RWPE2 (cell line): ENCODE data around the gene NUBPL.

ENCODE experiments used
- ATAC-seq: fragments of 200-7000 bp; cut with Tn5 transposase; 3 replicates; pipeline ENCODE4 v1.9.1; 2021; ENCODE audit warnings: low read depth
- DNase-seq: peaks from one replicate; pipeline ENCODE4 v3.0.0-alpha.2; 2020; ENCODE audit warnings: low spot score
- H3K27ac ChIP-seq: fragments of 450-650 bp; 2 replicates; pipeline ENCODE4 v1.5.1; 2017; ENCODE audit warnings: mild to moderate bottlenecking; ENCODE audit not compliant: poor library complexity, severe bottlenecking
- H3K27me3 ChIP-seq: fragments of 250-450 bp; sonication (Bioruptor Pico); 2 replicates; pipeline ENCODE4 v1.5.1; 2021; ENCODE audit warnings: mild to moderate bottlenecking, moderate library complexity; ENCODE audit not compliant: insufficient read depth, poor library complexity, severe bottlenecking
- H3K36me3 ChIP-seq: fragments of 250-450 bp; sonication (Bioruptor Pico); 2 replicates; pipeline ENCODE4 v1.5.1; 2020; ENCODE audit warnings: low read depth, mild to moderate bottlenecking, moderate library complexity
- H3K4me1 ChIP-seq: fragments of 250-450 bp; sonication (Bioruptor Pico); 2 replicates; pipeline ENCODE4 v1.5.1; 2021; ENCODE audit warnings: mild to moderate bottlenecking, moderate library complexity; ENCODE audit not compliant: insufficient read depth, poor library complexity, severe bottlenecking
- H3K4me3 ChIP-seq: fragments of 250-450 bp; sonication (Bioruptor Pico); 2 replicates; pipeline ENCODE4 v1.5.1; 2021; ENCODE audit warnings: mild to moderate bottlenecking, moderate library complexity; ENCODE audit not compliant: severe bottlenecking
- H3K9me3 ChIP-seq: fragments of 250-450 bp; sonication (Bioruptor Pico); 2 replicates; pipeline ENCODE4 v1.5.1; 2021; ENCODE audit warnings: mild to moderate bottlenecking, moderate library complexity; ENCODE audit not compliant: severe bottlenecking
- TF ChIP-seq, protein P1 (sequence below): fragments of 450-650 bp; IDR thresholded peaks from one replicate; pipeline ENCODE4 v1.5.1; 2017; ENCODE audit warnings: mild to moderate bottlenecking, moderate library complexity; ENCODE audit not compliant: poor library complexity, severe bottlenecking

Gene NUBPL

DNA sequence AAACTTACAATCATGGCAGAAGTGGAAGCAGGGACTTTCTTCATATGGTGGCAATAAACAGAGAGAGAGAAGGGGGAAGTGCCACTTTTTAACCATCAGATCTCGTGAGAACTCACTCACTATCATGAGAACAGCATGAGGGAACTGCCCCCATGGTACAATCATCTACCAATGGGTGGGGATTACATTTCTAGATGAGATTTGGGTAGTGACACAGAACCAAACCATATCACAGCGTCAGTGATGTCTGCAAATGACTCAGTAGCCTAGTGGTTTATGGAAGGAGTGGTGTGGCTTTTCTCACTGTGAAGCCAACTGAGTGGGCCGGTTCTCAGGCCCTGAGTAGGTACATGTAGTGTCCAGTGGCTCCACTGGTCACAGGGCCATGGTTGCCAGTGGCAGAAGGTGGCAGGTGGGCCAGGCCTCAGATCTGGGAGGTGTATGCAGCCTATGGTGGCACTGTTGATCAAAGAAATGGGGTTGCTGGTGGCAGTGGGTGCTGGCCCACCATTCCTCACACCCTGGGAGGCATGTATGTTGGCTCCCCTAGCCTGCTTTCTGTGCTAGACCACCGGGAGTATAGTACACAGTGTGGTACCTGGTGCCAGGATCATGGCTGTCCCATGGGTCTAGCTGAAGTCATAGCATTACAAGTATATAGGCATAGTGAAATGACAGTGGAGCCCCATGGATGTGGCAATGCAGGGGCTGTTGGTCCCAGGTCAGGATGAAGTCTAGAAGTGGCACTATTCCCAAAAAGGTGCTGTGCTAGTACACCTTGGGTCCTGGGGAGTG is 191.9 kb downstream of the NUBPL start:
- TF ChIP-seq, protein P1, sequence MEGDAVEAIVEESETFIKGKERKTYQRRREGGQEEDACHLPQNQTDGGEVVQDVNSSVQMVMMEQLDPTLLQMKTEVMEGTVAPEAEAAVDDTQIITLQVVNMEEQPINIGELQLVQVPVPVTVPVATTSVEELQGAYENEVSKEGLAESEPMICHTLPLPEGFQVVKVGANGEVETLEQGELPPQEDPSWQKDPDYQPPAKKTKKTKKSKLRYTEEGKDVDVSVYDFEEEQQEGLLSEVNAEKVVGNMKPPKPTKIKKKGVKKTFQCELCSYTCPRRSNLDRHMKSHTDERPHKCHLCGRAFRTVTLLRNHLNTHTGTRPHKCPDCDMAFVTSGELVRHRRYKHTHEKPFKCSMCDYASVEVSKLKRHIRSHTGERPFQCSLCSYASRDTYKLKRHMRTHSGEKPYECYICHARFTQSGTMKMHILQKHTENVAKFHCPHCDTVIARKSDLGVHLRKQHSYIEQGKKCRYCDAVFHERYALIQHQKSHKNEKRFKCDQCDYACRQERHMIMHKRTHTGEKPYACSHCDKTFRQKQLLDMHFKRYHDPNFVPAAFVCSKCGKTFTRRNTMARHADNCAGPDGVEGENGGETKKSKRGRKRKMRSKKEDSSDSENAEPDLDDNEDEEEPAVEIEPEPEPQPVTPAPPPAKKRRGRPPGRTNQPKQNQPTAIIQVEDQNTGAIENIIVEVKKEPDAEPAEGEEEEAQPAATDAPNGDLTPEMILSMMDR, result no peak
- DNase-seq (no peak), ATAC-seq (no peak)
- Histone ChIP-seq H3K9me3 (peaks cover 4% of the 10 kb centered on the region), H3K27ac (no peak overlapping the region), H3K4me1 (no peaks in the 10 kb centered on the region), H3K36me3 (no peaks in the 10 kb centered on the region), H3K4me3 (no peak overlapping the region), H3K27me3 (no peaks in the 10 kb centered on the region)

DNA sequence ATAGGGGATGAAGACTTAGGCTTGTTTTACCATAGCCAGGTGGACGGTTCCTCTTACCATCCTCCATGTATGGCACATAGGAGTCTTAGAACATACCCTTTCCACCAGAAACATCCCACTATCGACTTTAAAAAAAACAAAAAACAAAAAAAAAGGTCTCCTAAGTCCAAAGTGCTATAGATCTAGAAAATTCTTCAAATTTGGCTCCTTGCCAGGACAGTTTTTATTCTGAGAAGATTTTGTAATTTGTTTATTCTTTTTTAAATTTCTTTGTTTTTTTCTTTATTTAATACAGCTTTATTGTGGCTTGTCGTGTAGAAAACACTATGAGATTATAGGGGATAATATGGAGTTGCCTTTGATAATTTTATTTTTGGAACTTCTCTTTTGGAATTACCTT is 197.7 kb downstream of the NUBPL start:
- Histone ChIP-seq H3K27ac (no peak overlapping the region), H3K4me1 (no peaks in the 10 kb centered on the region), H3K9me3 (peaks cover 4% of the 10 kb centered on the region), H3K4me3 (no peak overlapping the region), H3K36me3 (no peaks in the 10 kb centered on the region), H3K27me3 (no peaks in the 10 kb centered on the region)
- ATAC-seq, result no peak
- TF ChIP-seq, protein P1, result no peak
- DNase-seq, result no peak

DNA sequence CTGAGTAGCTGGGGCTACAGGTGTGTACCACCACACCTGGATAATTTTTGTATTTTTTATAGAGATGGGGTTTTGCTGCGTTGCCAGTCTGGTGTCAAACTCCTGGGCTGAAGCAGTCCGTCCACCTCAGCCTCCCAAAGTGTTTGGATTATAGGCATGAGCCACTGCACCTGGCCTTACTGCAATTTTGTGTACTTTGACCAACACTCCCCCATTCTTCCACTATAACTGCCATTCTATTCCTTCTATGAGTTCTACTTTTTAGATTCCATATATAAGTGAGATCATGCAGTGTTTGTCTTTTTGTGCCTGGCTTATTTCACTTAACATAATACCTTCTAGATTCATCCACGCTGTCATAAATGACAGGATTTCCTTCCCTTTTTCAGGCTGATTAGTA is 199.1 kb downstream of the NUBPL start:
- ATAC-seq (no peak), DNase-seq (no peak)
- no peaks in the 10 kb centered on the region for H3K4me1 ChIP-seq
- no peaks in the 10 kb centered on the region for H3K27me3 ChIP-seq
- no peaks in the 10 kb centered on the region for H3K36me3 ChIP-seq
- TF ChIP-seq, protein P1, result no peak
- no peak overlapping the region for H3K27ac ChIP-seq
- H3K9me3 ChIP-seq, result peaks cover 4% of the 10 kb centered on the region
- H3K4me3 ChIP-seq, result no peak overlapping the region

DNA sequence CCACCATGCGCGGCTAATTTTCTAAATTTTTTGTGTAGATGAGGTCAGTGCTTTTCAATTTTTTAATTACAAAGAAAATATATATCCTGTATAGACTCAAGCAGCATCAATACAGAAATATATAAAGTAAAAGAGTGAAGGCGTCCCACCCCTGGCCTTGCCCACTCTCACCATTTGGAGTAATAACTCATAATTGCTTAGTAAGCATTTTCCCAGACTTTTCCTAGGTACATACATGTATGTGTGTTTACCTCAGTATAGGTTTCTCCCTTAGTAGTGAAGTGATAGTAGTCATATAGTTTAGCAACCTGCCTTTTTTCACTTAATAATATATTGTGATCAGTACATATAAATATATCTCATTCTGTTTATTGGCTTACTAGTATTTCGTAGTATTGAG is 200.1 kb downstream of the NUBPL start:
- DNase-seq (no peak), ATAC-seq (no peak)
- no peaks in the 10 kb centered on the region for H3K27me3 ChIP-seq
- TF ChIP-seq, protein P1, result no peak
- no peaks in the 10 kb centered on the region for H3K4me1 ChIP-seq
- no peak overlapping the region for H3K4me3 ChIP-seq
- H3K36me3 ChIP-seq, result no peaks in the 10 kb centered on the region
- peaks cover 4% of the 10 kb centered on the region for H3K9me3 ChIP-seq
- no peak overlapping the region for H3K27ac ChIP-seq

DNA sequence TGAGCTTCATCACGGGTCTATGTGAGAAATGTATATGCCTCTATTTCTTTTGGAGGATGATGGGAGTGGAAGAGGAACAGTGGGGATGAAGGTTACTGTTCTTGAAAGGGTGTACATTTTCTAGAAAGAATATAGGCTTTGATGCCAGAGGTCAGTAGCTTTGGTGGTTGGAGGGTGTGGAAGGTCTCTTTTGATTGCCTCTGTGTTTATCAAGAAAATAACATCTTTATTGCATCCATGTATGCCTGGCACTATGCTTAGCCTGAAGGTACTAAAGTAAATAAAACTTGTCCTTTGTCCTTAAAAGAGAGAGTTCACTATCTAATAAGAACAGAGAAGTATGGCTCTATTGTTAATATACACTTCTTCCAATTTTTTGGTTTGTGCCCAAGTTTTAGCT is 201.8 kb downstream of the NUBPL start:
- H3K36me3 ChIP-seq, result no peaks in the 10 kb centered on the region
- no peaks in the 10 kb centered on the region for H3K27me3 ChIP-seq
- TF ChIP-seq, protein P1, result no peak
- no peaks in the 10 kb centered on the region for H3K9me3 ChIP-seq
- H3K4me3 ChIP-seq, result no peak overlapping the region
- no peak for ATAC-seq
- H3K4me1 ChIP-seq, result no peaks in the 10 kb centered on the region
- DNase-seq, result no peak
- no peak overlapping the region for H3K27ac ChIP-seq
